ENCODE data around the gene PTPRH. TPM values are rescaled to one million over a fixed set of nuclear protein-coding genes. Genes with fewer than 3 reads are reported as not detected.

PTPRH gene
- total RNA-seq, 1 donor from 2014 or later = 0.30 TPM

GRCh38 chr19:55160128-55160985 is 48.9 kb downstream of the PTPRH start:
- TF ChIP-seq CTCF (IDR thresholded peaks at IDR 0.05) = peak; percentile 85
- DNase-seq (peak; percentile 94), ATAC-seq (peak; percentile 94 to 95)
- H3K4me1 ChIP-seq = peaks cover 9% of the 10 kb centered on the region
- intact Hi-C loops (cut with DNase I) = no loop called here
- H3K27ac ChIP-seq = no peak overlapping the region
- H3K36me3 ChIP-seq = no peaks in the 10 kb centered on the region
- H3K27me3 ChIP-seq (ENCODE audit: low read depth) = peaks cover 73% of the 10 kb centered on the region
- H3K9me3 ChIP-seq = no peaks in the 10 kb centered on the region
- no peak overlapping the region for H3K4me3 ChIP-seq

- ATAC-seq = no peak
- H3K4me1 ChIP-seq = peaks cover 9% of the 10 kb centered on the region
- peaks cover 73% of the 10 kb centered on the region for H3K27me3 ChIP-seq (ENCODE audit: low read depth)
Observed at GRCh38 chr19:55158848-55159749, 50.2 kb downstream of the PTPRH start.

GRCh38 chr19:55158423-55158822 is 50.9 kb downstream of the PTPRH start:
- DNase-seq (no peak), ATAC-seq (no peak)
- H3K36me3 ChIP-seq = no peaks in the 10 kb centered on the region
- H3K27me3 ChIP-seq (ENCODE audit: low read depth) = peaks cover 66% of the 10 kb centered on the region
- intact Hi-C loops (cut with DNase I) = no loop called here
- no peak overlapping the region for H3K27ac ChIP-seq
- peaks cover 9% of the 10 kb centered on the region for H3K4me1 ChIP-seq
- no peak for TF ChIP-seq CTCF (IDR thresholded peaks at IDR 0.05)
- no peaks in the 10 kb centered on the region for H3K9me3 ChIP-seq
- no peak overlapping the region for H3K4me3 ChIP-seq

More at GRCh38 chr19:55158848-55159749, 50.2 kb downstream of the PTPRH start:
- Histone ChIP-seq H3K4me3 (no peak overlapping the region), H3K36me3 (no peaks in the 10 kb centered on the region), H3K27ac (no peak overlapping the region), H3K9me3 (no peaks in the 10 kb centered on the region)
- no peak for DNase-seq
- no peak for TF ChIP-seq CTCF (IDR thresholded peaks at IDR 0.05)
- intact Hi-C loops (cut with DNase I) = no loop called here

- intact Hi-C loops (cut with DNase I) = no loop called here
- H3K27me3 ChIP-seq (ENCODE audit: low read depth) = peaks cover 58% of the 10 kb centered on the region
- peaks cover 9% of the 10 kb centered on the region for H3K4me1 ChIP-seq
- H3K36me3 ChIP-seq = no peaks in the 10 kb centered on the region
- DNase-seq = no peak
- H3K27ac ChIP-seq = no peak within 1 kb of the TSS
- no peaks in the 10 kb centered on the region for H3K9me3 ChIP-seq
- H3K4me3 ChIP-seq = no peak within 1 kb of the TSS
- ATAC-seq = no peak
- TF ChIP-seq CTCF (IDR thresholded peaks at IDR 0.05) = no peak
Observed at GRCh38 chr19:55157064-55157908, 52.0 kb downstream of the PTPRH start, which contains the start of gene TNNI3. TNNI3 (minus strand) TSS chr19:55157732; CDS start chr19:55157589, 143 bp downstream.

All from lower lobe of right lung (tissue), 2 donors.